Measurements from ENCODE around the gene PDXK. TPM values are rescaled to one million over a fixed set of nuclear protein-coding genes. Genes with fewer than 3 reads are reported as not detected.

The PDXK gene
- polyA plus RNA-seq, 6 donors from 2014 or later, result 28.5 to 46.1 (median 39.2) TPM

DNA sequence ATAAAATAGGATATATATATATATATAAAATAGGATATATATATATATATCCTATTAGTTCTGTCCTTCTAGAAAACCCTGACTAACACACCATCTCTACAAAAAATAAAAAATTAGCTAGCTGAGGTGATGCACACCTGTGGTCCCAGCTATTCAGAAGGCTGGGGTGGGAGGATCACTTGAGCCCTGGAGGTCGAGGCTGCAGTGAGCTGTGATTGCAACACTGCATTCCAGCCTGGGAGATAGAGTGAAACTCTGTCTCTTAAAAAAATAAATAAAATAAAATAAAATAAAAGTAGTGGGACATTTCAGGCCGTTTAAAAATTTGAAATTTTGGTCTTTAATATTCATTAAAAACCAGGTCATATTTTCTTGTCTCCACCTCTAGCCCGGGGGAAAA lies 66.2 kb downstream of the PDXK start:
- no peaks in the 10 kb centered on the region for H3K9me3 Mint-ChIP-seq
- peak overlapping the region in 1 of 8 donors; percentile 49 for H3K4me3 Mint-ChIP-seq
- H3K27ac Mint-ChIP-seq, result no peak overlapping the region
- H3K4me1 Mint-ChIP-seq, result peaks cover 4 to 12% (median 4%) of the 10 kb centered on the region in 3 donors
- H3K27me3 Mint-ChIP-seq, result no peaks in the 10 kb centered on the region
- DNase-seq, result no peak
- no peaks in the 10 kb centered on the region for H3K36me3 Mint-ChIP-seq
- no peak for ATAC-seq (ENCODE audit: low read depth in 2 of 2)

DNA sequence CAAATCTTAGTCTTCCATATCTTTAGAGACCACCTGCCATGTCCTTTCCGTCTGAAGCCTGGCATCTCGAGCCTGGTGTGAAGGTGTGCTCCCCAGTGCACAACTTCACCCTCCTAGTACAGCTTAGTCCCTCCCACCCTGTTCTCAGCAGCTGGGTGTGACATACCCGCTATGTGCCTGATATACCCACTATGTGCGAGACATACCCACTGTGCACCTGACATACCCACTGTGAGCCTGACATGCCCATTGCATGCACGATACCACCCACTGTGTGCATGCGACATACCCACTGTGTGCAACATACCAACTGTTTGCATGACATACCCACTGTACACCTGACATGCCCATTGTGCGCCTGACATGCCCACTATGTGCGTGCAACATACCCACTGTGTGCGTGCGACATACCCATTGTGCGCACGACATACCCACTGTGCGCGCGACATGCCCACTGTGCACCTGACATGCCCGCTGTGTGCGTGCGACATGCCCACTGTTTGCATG lies 67.4 kb downstream of the PDXK start:
- H3K9me3 Mint-ChIP-seq, result no peaks in the 10 kb centered on the region
- peaks cover 13 to 23% (median 14%) of the 10 kb centered on the region in 3 donors for H3K4me1 Mint-ChIP-seq
- H3K27ac Mint-ChIP-seq, result peak overlapping the region in 1 of 6 donors; percentile 15
- DNase-seq, result no peak
- no peak for ATAC-seq (ENCODE audit: low read depth in 2 of 2)
- no peaks in the 10 kb centered on the region for H3K36me3 Mint-ChIP-seq
- H3K27me3 Mint-ChIP-seq, result no peaks in the 10 kb centered on the region
- H3K4me3 Mint-ChIP-seq, result peak overlapping the region in 3 of 8 donors; percentile 6 to 82 (median 23)

DNA sequence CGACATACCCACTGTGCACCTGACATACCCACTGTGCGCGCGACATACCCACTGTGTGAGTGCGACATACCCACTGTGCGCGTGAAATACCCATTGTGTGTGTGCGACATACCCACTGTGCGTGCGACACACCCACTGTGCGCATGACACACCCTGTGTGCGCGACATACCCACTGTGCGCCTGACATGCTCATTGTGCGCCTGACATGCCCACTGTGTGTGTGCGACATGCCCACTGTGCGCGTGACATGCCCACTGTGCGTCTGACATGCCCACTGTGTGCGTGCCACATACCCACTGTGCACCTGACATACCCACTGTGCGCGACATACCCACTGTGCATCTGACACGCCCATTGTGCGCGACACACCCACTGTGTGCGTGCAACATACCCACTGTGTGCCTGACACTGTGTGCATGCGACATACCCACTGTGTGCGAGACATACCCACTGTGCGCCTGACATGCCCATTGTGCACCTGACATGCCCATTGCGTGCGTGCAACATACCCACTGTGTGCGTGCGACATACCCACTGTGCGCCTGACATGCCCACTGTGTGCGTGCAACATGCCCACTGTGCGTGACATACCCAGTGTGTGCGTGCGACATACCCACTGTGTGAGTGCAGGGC lies 68.0 kb downstream of the PDXK start:
- Mint-ChIP-seq H3K9me3 (no peaks in the 10 kb centered on the region), H3K27me3 (no peaks in the 10 kb centered on the region), H3K36me3 (peaks cover 1 to 3% of the 10 kb centered on the region in 2 donors), H3K4me3 (peak overlapping the region in 2 of 8 donors; percentile 6 to 82), H3K4me1 (peaks cover 14 to 24% (median 16%) of the 10 kb centered on the region in 3 donors), H3K27ac (no peak overlapping the region)
- ATAC-seq (ENCODE audit: low read depth in 2 of 2) (no peak), DNase-seq (no peak)

DNA sequence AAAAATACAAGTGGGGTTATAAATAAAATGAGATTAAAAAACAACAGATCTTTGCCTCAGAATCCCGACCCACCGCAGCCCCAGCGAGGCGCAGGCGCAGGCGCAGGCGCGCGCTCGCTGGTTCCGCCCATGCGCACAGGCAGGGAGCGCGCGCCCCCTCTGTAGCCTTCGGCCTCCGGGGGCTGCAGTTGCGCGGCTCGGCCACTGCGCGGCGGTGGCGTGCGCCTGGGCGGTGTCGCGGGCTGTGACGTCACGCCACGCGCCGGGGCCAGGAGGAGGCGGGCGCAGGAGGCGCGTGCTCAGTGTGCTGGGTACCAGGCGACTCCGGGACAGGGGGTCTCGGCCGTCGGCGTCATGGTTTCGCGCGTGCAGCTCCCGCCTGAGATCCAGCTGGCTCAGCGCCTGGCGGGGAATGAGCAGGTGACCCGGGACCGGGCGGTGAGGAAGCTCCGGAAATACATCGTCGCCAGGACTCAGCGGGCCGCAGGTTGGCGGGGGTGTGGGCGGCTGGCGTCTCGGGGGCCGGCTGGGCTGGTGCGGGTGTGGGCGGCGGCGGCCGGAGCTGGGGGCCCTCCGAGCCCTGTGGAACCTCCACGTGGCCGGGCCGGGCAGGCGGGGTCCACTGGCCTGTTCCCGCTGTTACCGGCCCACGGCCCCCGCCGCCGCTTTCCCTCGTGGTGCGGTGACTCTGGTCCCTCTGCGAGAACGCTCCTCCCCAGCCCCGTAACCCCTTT lies 70.5 kb downstream of the PDXK start, which contains the start of gene RRP1:
Gene RRP1 (plus strand): TSS at position 302 of the 734 bp plus-strand sequence. CDS start 53 bp downstream, at position 355.
- Mint-ChIP-seq H3K4me3 (peak within 1 kb of the TSS; percentile 90 to 96 (median 92)), H3K9me3 (no peaks in the 10 kb centered on the region), H3K27ac (peak within 1 kb of the TSS; percentile 87 to 98 (median 95)), H3K4me1 (peaks cover 19 to 31% (median 22%) of the 10 kb centered on the region in 3 donors), H3K36me3 (peaks cover 7 to 8% of the 10 kb centered on the region in 2 donors), H3K27me3 (no peaks in the 10 kb centered on the region)
- ATAC-seq (ENCODE audit: low read depth in 2 of 2) (peak; percentile 85 to 93), DNase-seq (peak; percentile 97)

DNA sequence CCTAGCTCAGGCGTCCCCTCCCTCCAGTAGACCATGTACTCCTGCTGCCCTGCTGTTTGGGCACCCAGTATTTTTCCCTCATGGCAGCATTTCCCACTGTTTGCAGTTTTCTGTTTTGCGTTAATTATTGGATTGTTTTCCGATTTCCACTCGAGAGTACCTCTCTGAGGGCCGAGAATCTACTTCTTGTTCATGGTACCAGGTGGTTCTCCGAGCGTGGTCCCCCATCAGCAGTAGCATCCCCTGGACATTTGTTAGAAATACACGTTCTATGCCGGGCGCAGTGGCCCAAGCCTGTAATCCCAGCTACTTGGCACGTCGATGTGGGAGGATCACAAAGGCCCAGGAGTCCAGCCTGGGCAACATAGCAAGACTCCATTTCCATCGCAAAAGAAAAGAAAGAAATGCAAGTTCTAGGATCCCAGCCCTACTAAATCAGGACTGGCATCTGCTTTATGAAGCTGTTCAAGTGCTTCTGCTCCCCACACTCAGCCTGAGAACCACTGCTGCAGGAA lies 71.1 kb downstream of the PDXK start:
- peak overlapping the region; percentile 58 to 95 (median 91) for H3K27ac Mint-ChIP-seq
- ATAC-seq (ENCODE audit: low read depth in 2 of 2) (no peak), DNase-seq (no peak)
- H3K4me1 Mint-ChIP-seq, result peaks cover 21 to 31% (median 25%) of the 10 kb centered on the region in 3 donors
- H3K36me3 Mint-ChIP-seq, result peaks cover 7 to 8% of the 10 kb centered on the region in 2 donors
- no peaks in the 10 kb centered on the region for H3K27me3 Mint-ChIP-seq
- no peaks in the 10 kb centered on the region for H3K9me3 Mint-ChIP-seq
- peak overlapping the region; percentile 90 to 96 (median 92) for H3K4me3 Mint-ChIP-seq

DNA sequence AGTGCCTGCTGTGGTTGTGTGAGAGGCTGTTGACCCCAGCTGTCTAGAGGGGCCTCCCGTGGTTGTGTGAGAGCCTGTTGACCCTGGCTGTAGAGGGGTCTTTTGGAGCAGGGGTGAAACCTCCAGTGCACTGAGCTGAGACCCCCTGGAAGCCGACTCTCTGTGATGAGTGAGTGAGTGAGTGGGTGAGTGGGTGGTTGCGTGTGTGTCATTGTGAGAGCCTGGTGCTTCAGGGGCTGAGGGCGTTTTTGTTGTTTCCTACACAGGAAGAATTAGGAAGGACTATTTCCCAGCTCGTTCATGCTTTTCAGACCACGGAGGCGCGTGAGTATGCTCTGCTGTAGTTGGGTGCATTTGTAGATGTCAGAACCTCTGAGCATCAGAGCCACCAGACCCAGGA lies 73.5 kb downstream of the PDXK start:
- H3K27me3 Mint-ChIP-seq, result no peaks in the 10 kb centered on the region
- peaks cover 23 to 31% (median 28%) of the 10 kb centered on the region in 3 donors for H3K4me1 Mint-ChIP-seq
- no peak for ATAC-seq (ENCODE audit: low read depth in 2 of 2)
- H3K36me3 Mint-ChIP-seq, result peaks cover 7 to 8% of the 10 kb centered on the region in 2 donors
- no peaks in the 10 kb centered on the region for H3K9me3 Mint-ChIP-seq
- no peak for DNase-seq
- peak overlapping the region in 3 of 8 donors; percentile 5 to 85 (median 44) for H3K4me3 Mint-ChIP-seq
- no peak overlapping the region for H3K27ac Mint-ChIP-seq

DNA sequence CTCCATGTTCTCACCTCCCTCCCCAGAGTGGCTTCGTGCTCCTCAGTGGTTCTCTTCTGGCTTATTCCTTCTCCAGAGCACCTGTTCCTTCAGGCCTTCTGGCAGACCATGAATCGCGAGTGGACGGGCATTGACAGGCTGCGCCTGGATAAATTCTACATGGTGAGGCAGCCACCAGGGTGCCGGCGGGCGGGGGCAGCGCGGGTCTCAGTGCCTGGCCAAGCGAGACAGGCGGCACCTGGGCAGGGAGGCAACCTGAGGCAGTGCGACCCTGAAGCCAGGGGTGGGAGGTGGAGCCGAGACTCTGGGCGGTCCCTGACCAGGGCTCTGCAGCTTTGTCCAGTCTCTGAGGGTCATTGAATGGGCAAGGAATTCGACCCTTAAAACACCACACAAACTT lies 74.3 kb downstream of the PDXK start:
- Mint-ChIP-seq H3K9me3 (no peaks in the 10 kb centered on the region), H3K36me3 (peaks cover 7 to 13% of the 10 kb centered on the region in 2 donors), H3K27me3 (no peaks in the 10 kb centered on the region), H3K27ac (no peak overlapping the region), H3K4me1 (peaks cover 23 to 30% (median 28%) of the 10 kb centered on the region in 3 donors), H3K4me3 (peak overlapping the region in 1 of 8 donors; percentile 50)
- no peak for DNase-seq
- ATAC-seq (ENCODE audit: low read depth in 2 of 2), result no peak

DNA sequence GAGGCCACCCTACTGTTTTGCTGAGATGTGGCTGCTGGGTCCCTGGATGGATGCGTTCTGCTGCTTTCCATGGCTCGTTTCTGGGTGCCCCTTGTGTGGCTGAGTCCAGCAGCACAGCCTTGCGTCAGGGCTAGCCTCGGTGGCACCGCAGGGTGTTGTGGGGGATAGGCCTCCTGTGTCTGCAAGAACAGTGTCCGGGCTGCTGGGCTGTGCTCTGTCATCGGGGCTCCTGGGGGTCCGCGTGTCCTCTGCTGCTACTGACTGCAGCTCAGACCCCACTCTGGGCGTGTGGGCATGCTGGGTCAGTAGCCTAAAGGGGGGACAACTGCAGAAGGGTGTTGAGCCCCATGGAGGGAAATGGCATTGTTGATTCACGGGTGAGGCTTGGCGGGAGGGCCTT lies 75.4 kb downstream of the PDXK start:
- DNase-seq, result no peak
- Mint-ChIP-seq H3K27ac (no peak overlapping the region), H3K36me3 (peaks cover 7 to 23% of the 10 kb centered on the region in 2 donors)

DNA sequence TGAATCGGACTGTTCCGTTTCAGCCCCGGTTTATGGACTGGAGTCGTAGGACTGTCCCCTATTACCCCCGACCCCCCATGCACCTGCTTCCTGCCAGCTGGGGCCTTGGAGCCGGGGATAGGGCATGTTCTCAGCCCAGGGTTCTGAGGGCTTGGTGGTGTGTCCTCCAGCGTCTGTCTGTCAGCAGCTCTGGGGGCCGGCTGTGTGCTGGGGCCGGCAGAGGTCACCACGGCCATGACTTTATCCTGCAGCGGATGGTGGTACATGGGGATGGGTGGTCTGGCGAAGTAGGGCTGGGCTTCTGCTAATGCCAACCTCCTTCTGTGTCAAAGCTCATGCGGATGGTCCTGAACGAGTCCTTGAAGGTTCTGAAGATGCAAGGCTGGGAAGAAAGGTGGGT lies 75.9 kb downstream of the PDXK start:
- no peak for ATAC-seq (ENCODE audit: low read depth in 2 of 2)
- Mint-ChIP-seq H3K27ac (no peak overlapping the region), H3K4me3 (no peak overlapping the region), H3K36me3 (peaks cover 7 to 23% of the 10 kb centered on the region in 2 donors), H3K9me3 (no peaks in the 10 kb centered on the region), H3K27me3 (no peaks in the 10 kb centered on the region), H3K4me1 (peaks cover 21 to 27% (median 22%) of the 10 kb centered on the region in 3 donors)
- no peak for DNase-seq

More for the DNA sequence above, 75.4 kb downstream of the PDXK start:
- no peak for ATAC-seq (ENCODE audit: low read depth in 2 of 2)
- H3K4me3 Mint-ChIP-seq, result peak overlapping the region in 2 of 8 donors; percentile 29 to 30
- H3K9me3 Mint-ChIP-seq, result no peaks in the 10 kb centered on the region
- H3K27me3 Mint-ChIP-seq, result no peaks in the 10 kb centered on the region
- H3K4me1 Mint-ChIP-seq, result peaks cover 22 to 28% (median 23%) of the 10 kb centered on the region in 3 donors

DNA sequence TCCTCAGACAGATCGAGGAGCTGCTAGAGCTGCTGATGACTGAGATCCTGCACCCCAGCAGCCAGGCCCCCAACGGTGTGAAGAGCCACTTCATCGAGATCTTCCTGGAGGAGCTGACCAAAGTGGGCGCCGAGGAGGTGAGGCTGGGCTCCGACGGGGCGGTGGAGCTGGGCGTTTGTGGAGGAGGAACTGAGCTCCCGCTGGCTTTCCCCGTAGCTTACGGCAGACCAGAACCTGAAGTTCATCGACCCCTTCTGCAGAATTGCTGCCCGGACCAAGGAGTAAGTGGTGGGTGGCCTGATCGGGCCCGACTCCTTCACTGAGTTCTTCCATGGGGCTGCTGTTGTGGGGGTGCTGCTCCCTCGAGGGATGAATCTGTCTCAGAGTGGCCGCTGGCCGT lies 78.5 kb downstream of the PDXK start:
- Mint-ChIP-seq H3K27me3 (no peaks in the 10 kb centered on the region), H3K4me3 (peak overlapping the region in 1 of 8 donors; percentile 16), H3K9me3 (no peaks in the 10 kb centered on the region), H3K27ac (no peak overlapping the region), H3K36me3 (peaks cover 1 to 19% of the 10 kb centered on the region in 2 donors), H3K4me1 (peaks cover 2 to 7% (median 4%) of the 10 kb centered on the region in 3 donors)
- DNase-seq, result no peak
- no peak for ATAC-seq (ENCODE audit: low read depth in 2 of 2)

DNA sequence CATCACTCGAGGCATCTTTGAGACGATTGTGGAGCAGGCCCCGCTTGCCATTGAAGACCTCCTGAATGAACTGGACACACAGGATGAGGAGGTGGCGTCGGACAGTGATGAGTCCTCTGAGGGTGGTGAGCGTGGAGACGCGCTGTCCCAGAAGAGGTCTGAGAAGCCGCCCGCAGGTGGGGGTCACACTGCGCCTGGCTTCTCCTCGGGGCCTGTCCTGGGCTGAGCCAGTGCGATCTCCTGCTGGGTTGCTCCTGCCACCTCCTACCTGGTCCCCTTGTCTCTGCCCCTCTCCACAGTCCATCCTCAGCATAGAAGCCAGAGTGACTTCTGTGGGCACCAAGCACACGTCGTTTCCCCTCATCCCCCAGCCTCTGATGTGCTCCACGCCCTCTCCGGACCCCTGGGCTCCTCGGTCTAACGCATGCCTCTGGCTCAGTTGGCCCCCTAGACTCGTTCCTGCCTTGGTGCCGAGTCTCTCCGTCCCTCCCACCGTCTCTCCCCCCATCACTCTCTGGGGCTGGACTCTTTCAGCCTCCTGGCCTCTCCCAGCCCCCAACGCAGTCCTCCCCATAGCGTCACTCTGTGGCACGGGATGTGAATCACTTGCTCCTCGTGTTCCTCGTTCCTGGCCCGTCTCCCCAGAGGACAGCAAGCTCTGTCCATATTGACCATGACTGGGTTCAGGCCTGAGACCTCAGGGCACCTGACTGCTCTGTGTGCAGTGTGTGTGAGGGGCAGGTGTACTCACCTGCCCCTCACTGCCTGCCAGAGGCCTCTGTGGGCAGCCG lies 79.2 kb downstream of the PDXK start:
- no peak for DNase-seq
- peaks cover 0 to 25% of the 10 kb centered on the region in 2 donors for H3K36me3 Mint-ChIP-seq
- H3K4me1 Mint-ChIP-seq, result peaks cover 0 to 7% (median 6%) of the 10 kb centered on the region in 3 donors
- H3K27me3 Mint-ChIP-seq, result no peaks in the 10 kb centered on the region
- no peaks in the 10 kb centered on the region for H3K9me3 Mint-ChIP-seq
- H3K27ac Mint-ChIP-seq, result no peak overlapping the region
- ATAC-seq (ENCODE audit: low read depth in 2 of 2), result no peak
- peak overlapping the region in 1 of 8 donors; percentile 16 for H3K4me3 Mint-ChIP-seq

DNA sequence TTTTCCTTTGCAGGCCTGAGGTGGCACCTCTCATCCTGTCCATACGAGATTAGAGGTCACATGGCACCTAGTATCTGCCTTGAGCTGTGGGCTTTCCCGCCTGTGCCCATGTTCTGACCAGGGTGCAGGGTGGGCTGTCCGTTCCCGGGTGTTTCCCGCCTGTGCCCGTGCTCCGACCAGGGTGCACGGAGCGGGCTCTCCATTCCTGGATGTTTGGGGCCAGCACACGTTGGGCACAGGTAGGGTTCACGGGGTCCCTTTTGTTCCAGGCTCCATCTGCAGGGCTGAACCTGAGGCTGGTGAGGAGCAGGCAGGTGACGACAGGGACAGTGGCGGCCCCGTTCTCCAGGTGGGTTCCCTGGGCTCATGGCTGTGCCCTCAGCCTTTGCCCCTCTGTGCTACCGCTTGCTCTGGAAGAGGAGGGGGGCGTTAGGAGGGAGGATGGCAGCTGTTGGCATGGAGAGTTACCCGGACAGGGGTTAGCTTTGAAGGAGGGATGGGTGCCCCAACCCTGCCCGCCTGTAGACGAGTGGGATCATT lies 80.4 kb downstream of the PDXK start:
- Mint-ChIP-seq H3K9me3 (no peaks in the 10 kb centered on the region), H3K4me1 (peaks cover 0 to 15% (median 8%) of the 10 kb centered on the region in 3 donors), H3K36me3 (peaks cover 0 to 29% of the 10 kb centered on the region in 2 donors), H3K27ac (no peak overlapping the region), H3K27me3 (no peaks in the 10 kb centered on the region), H3K4me3 (peak overlapping the region in 1 of 8 donors; percentile 9)
- DNase-seq (no peak), ATAC-seq (ENCODE audit: low read depth in 2 of 2) (no peak)
